Endothelial cell of umbilical vein (primary cell): ENCODE results near the gene KCNMA1. TPM values are rescaled to one million over a fixed set of nuclear protein-coding genes. Genes with fewer than 3 reads are reported as not detected.

ENCODE experiments used
- BruUV-seq: library from RNA; stranded (reverse); fragments of 400-500 nt; replicated peaks from 2 replicates; lab custom pipeline; 2021; lab: Mats Ljungman, UMichigan
- CTCF ChIA-PET: fragments of 300-600, 350-600 bp; sonication (Branson Sonifier 250); formaldehyde crosslinking; loops from one replicate; lab custom pipeline; 2021; ENCODE audit warnings: antibody characterized with exemption, inconsistent platforms; lab: Charles Lee
- POLR2A ChIA-PET: fragments of 300-600, 350-600 bp; sonication (Branson Sonifier 250); formaldehyde crosslinking; loops from one replicate; lab custom pipeline; 2021; ENCODE audit warnings: antibody characterized with exemption, inconsistent platforms; lab: Charles Lee
- DNase-seq: peaks from one replicate; pipeline ENCODE4 v3.0.0-alpha.2; 2011; ENCODE audit warnings: low read depth, low spot score
- FAIRE-seq: peaks from 2 replicates; lab custom pipeline; 2011; peaks lifted over from hg19 to GRCh38; lab: Jason Lieb, UNC
- H2AFZ ChIP-seq: 2 replicates; pipeline ENCODE4 v1.6.0; 2012; ENCODE audit warnings: low read depth, low read length, control low read depth, inconsistent platforms
- H3K27ac ChIP-seq: 2 replicates; pipeline ENCODE4 v1.5.1; 2011; ENCODE audit warnings: low read depth, mild to moderate bottlenecking, control low read depth, low read length, moderate library complexity; ENCODE audit not compliant: insufficient read depth
- H3K27me3 ChIP-seq, 2 experiments: 2 replicates each; pipeline versions ENCODE4 v1.6.0 to v1.6.1; 2011; ENCODE audit warnings: low read length in 2 of 2, mixed read lengths in 1 of 2; ENCODE audit not compliant: control insufficient read depth in 2 of 2, insufficient read depth in 2 of 2
- H3K36me3 ChIP-seq, 2 experiments: 2 replicates in 1 of 2; 3 replicates in 1 of 2; pipeline ENCODE4 v1.5.1; 2011; ENCODE audit warnings: low read length in 2 of 2, mild to moderate bottlenecking in 1 of 2, moderate library complexity in 1 of 2; ENCODE audit not compliant: control insufficient read depth in 2 of 2, insufficient read depth in 2 of 2; ENCODE audit errors: extremely low read depth in 1 of 2
- H3K4me1 ChIP-seq: 3 replicates; pipeline ENCODE4 v1.5.1; 2011; ENCODE audit warnings: mild to moderate bottlenecking, low read length; ENCODE audit not compliant: control insufficient read depth, insufficient read depth; ENCODE audit errors: extremely low read depth
- H3K4me2 ChIP-seq: 2 replicates; pipeline ENCODE4 v1.6.1; 2011; ENCODE audit warnings: low read length, control low read depth, mixed read lengths; ENCODE audit not compliant: insufficient read depth
- H3K4me3 ChIP-seq, 3 experiments: fragments of 200-600 bp in 1 of 3; sonication (generic), shearing (Covaris generic) in 1 of 3; replicated peaks in 1 of 3; 2 replicates each; pipeline ENCODE4 v1.5.1; 2011 to 2016; ENCODE audit warnings: control low read depth in 3 of 3, low read length in 3 of 3, mild to moderate bottlenecking in 2 of 3, inconsistent platforms in 1 of 3, low read depth in 1 of 3, moderate library complexity in 1 of 3; ENCODE audit not compliant: insufficient read depth in 1 of 3
- H3K79me2 ChIP-seq: 2 replicates; pipeline ENCODE4 v1.6.0; 2012; ENCODE audit warnings: low read length, inconsistent platforms; ENCODE audit not compliant: control insufficient read depth, insufficient read depth
- H3K9ac ChIP-seq: replicated peaks from 2 replicates; pipeline ENCODE3; 2011; ENCODE audit warnings: low read length, control low read depth; ENCODE audit not compliant: insufficient read depth; ENCODE audit errors: extremely low read depth
- H3K9me1 ChIP-seq: replicated peaks from 3 replicates; pipeline ENCODE4 v1.6.0; 2011; ENCODE audit warnings: mild to moderate bottlenecking, low read length; ENCODE audit not compliant: control insufficient read depth, insufficient read depth; ENCODE audit errors: extremely low read depth
- H3K9me3 ChIP-seq: replicated peaks from 2 replicates; pipeline ENCODE4 v1.5.1; 2012; ENCODE audit warnings: low read length, inconsistent platforms; ENCODE audit not compliant: control insufficient read depth, insufficient read depth
- H4K20me1 ChIP-seq: replicated peaks from 2 replicates; pipeline ENCODE3; 2011; ENCODE audit warnings: mild to moderate bottlenecking, low read length; ENCODE audit not compliant: control insufficient read depth, insufficient read depth; ENCODE audit errors: extremely low read depth
- EZH2 ChIP-seq: IDR thresholded peaks from 2 replicates; pipeline ENCODE4 v1.6.1; 2012; ENCODE audit warnings: borderline replicate concordance, low read depth, mild to moderate bottlenecking, moderate library complexity, low read length, inconsistent platforms; ENCODE audit not compliant: severe bottlenecking
- FOS ChIP-seq: IDR thresholded peaks from 2 replicates; pipeline ENCODE4 v1.6.1; 2011; ENCODE audit warnings: mild to moderate bottlenecking, low read length, moderate library complexity, borderline replicate concordance; ENCODE audit not compliant: insufficient read depth
- GATA2 ChIP-seq: IDR thresholded peaks from 2 replicates; pipeline ENCODE4 v1.7.0; 2011; ENCODE audit warnings: low read depth, mild to moderate bottlenecking, moderate library complexity, mixed read lengths, low read length; ENCODE audit not compliant: insufficient read length, insufficient read depth
- JUN ChIP-seq: IDR thresholded peaks from 2 replicates; pipeline ENCODE4 v1.6.1; 2011; ENCODE audit warnings: borderline replicate concordance, low read depth; ENCODE audit not compliant: insufficient read length, insufficient read depth
- MYC ChIP-seq: IDR thresholded peaks from one replicate; pipeline ENCODE4 v1.6.1; 2011; ENCODE audit warnings: mild to moderate bottlenecking, low read depth, low read length
- POLR2A ChIP-seq: IDR thresholded peaks from 2 replicates; pipeline ENCODE4 v1.6.1; 2012; ENCODE audit warnings: low read depth, mild to moderate bottlenecking, control low read depth, low read length
- POLR2AphosphoS5 ChIP-seq: IDR thresholded peaks from 2 replicates; pipeline ENCODE4 v1.6.1; 2012; ENCODE audit warnings: low read depth, mild to moderate bottlenecking, control low read depth, low read length, moderate library complexity; ENCODE audit not compliant: insufficient read depth
- dilution Hi-C: fragments of 300-500 bp; cut with MboI; formaldehyde crosslinking; loops from one replicate; pipeline ENCODE4 v1.15.0; 2019; ENCODE audit warnings: low sequenced_read_pairs; ENCODE audit not compliant: extremely low pct_ligation_motif_present
- intact Hi-C: fragments of 100-400 bp; cut with micrococcal nuclease; formaldehyde crosslinking; loops from one replicate; pipeline ENCODE4 v1.10.0; 2022
- polyA plus RNA-seq, 4 experiments: library from polyadenylated mRNA; depleted of rRNA in 3 of 4; stranded (reverse) in 3 of 4; unstranded in 1 of 4; fragments of >200 nt; gene quantifications; 2 replicates each; pipeline versions ENCODE4 v1.2.1 to v1.2.3, GENCODE V29; 2011 to 2012; ENCODE audit warnings: missing spikeins in 1 of 4
- total RNA-seq: library from RNA; stranded (reverse); gene quantifications from 2 replicates; pipeline ENCODE4 v1.2.3, GENCODE V29; 2021
- TF ChIP-seq, protein P1 (sequence below): IDR thresholded peaks from 2 replicates; pipeline ENCODE4 v1.6.1; 2011; ENCODE audit not compliant: insufficient read depth, insufficient read length
- TF ChIP-seq, protein P2 (sequence below), 2 donors: IDR thresholded peaks; 1 replicate in 1 of 2; 2 replicates in 1 of 2; pipeline ENCODE4 v1.5.1; 2011; ENCODE audit warnings: low read length in 2 of 2, mild to moderate bottlenecking in 2 of 2, moderate library complexity in 2 of 2, control low read depth in 1 of 2, inconsistent platforms in 1 of 2, low read depth in 1 of 2; ENCODE audit not compliant: insufficient read depth in 1 of 2; ENCODE audit errors: extremely low read depth in 1 of 2

KCNMA1 gene
- total and polyA plus RNA-seq, 2 donors (not counting 3 experiments of a cell fraction or from before 2014, with no cell fraction given) = 0.10 to 0.82 TPM

DNA sequence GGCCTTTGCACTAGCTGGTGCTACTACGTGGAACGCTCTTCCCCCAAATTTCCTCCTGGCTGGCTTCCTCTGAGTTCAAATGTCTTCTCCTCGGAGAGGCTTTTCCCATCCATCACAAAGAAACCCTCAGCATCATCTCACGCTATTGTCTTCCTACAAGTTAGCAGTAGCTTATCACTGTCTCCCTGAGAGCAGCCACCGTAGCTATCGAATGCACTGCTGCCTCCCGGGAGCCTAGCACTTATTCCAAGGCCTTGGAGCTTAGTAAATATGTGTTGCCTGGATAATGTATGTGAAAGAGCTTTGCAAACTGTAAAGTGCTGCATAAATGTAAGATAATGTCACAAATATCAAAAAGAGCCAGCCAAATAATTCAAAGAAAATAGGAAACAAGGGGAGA lies 124.4 kb downstream of the KCNMA1 start:
- no peak for FAIRE-seq
- Histone ChIP-seq H3K4me2 (no peak overlapping the region), H3K9me1 (no peaks in the 10 kb centered on the region), H3K9ac (no peak overlapping the region), H3K36me3 (no peaks in the 10 kb centered on the region), H4K20me1 (no peaks in the 10 kb centered on the region), H3K79me2 (no peaks in the 10 kb centered on the region), H3K27ac (no peak overlapping the region), H3K4me3 (no peak overlapping the region), H3K27me3 (no peaks in the 10 kb centered on the region), H2AFZ (no peak overlapping the region), H3K4me1 (no peaks in the 10 kb centered on the region), H3K9me3 (no peaks in the 10 kb centered on the region)
- no peak for DNase-seq
- CTCF ChIA-PET = interaction anchor here (0.8 to 1.3 kb wide), 4 partner anchors 9 to 117 kb away, joined by 3 to 7 read pairs (median 3); no protein-coding TSS in a partner anchor
- dilution Hi-C loops = no loop called here
- POLR2A ChIA-PET = no interaction called here
- BruUV-seq = no TSS peak
- TF ChIP-seq POLR2AphosphoS5 = no peak
- TF ChIP-seq FOS = no peak
- no peak for TF ChIP-seq JUN
- TF ChIP-seq, protein P1, sequence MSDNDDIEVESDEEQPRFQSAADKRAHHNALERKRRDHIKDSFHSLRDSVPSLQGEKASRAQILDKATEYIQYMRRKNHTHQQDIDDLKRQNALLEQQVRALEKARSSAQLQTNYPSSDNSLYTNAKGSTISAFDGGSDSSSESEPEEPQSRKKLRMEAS = no peak
- no peak for TF ChIP-seq POLR2A
- no peak for TF ChIP-seq GATA2
- TF ChIP-seq MYC = no peak
- TF ChIP-seq EZH2 = no peak
- TF ChIP-seq, protein P2, sequence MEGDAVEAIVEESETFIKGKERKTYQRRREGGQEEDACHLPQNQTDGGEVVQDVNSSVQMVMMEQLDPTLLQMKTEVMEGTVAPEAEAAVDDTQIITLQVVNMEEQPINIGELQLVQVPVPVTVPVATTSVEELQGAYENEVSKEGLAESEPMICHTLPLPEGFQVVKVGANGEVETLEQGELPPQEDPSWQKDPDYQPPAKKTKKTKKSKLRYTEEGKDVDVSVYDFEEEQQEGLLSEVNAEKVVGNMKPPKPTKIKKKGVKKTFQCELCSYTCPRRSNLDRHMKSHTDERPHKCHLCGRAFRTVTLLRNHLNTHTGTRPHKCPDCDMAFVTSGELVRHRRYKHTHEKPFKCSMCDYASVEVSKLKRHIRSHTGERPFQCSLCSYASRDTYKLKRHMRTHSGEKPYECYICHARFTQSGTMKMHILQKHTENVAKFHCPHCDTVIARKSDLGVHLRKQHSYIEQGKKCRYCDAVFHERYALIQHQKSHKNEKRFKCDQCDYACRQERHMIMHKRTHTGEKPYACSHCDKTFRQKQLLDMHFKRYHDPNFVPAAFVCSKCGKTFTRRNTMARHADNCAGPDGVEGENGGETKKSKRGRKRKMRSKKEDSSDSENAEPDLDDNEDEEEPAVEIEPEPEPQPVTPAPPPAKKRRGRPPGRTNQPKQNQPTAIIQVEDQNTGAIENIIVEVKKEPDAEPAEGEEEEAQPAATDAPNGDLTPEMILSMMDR (IDR thresholded peaks at IDR 0.05; ENCODE audit: extremely low read depth in 1 of 2, insufficient read depth in 1 of 2, low read depth in 1 of 2, low read length in 2 of 2) = no peak
- intact Hi-C loops = no loop called here
